Upper lobe of right lung (tissue), 1 donor: Measurements from ENCODE around the gene VSX1. TPM values are rescaled to one million over a fixed set of nuclear protein-coding genes. Genes with fewer than 3 reads are reported as not detected.

Experiments
- ATAC-seq: fragments of 200-7000 bp; cut with Tn5 transposase; one replicate; pipeline ENCODE4 v1.9.1; 2020; ENCODE audit warnings: mild to moderate bottlenecking, moderate library complexity
- DNase-seq: peaks from one replicate; pipeline ENCODE4 v3.0.0-alpha.2; 2020
- H3K27ac ChIP-seq: fragments of 200-600 bp; one replicate; pipeline ENCODE4 v1.8.0; 2022
- H3K27me3 ChIP-seq: fragments of 200-600 bp; one replicate; pipeline ENCODE4 v1.8.0; 2022; ENCODE audit warnings: mild to moderate bottlenecking
- H3K36me3 ChIP-seq: fragments of 200-600 bp; one replicate; pipeline ENCODE4 v1.8.0; 2022
- H3K4me1 ChIP-seq: fragments of 200-600 bp; one replicate; pipeline ENCODE4 v1.8.0; 2022
- H3K4me3 ChIP-seq: fragments of 200-600 bp; one replicate; pipeline ENCODE4 v1.8.0; 2022; ENCODE audit warnings: mild to moderate bottlenecking
- H3K9me3 ChIP-seq: fragments of 200-600 bp; one replicate; pipeline ENCODE4 v1.8.0; 2022
- CTCF ChIP-seq: fragments of 200-600 bp; IDR thresholded peaks from one replicate; pipeline ENCODE4 v1.8.0; 2022; ENCODE audit warnings: antibody characterized with exemption
- intact Hi-C: fragments of 100-400 bp; cut with DNase I; formaldehyde crosslinking; loops from one replicate; pipeline ENCODE4 v1.11.0; 2022
- total RNA-seq: library from RNA; stranded (reverse); fragmentation: NEBNext Ultra II Directional; extraction: Animal tissue kit (Norgen Biotek cat#: 25700); gene quantifications from one replicate; pipeline ENCODE4 v1.2.1, GENCODE V29; 2021
- donor health status: DM: no; HTN: yes; CAD: no; lungs with severe emphysema.

The VSX1 gene
- total RNA-seq, 1 donor from 2014 or later: not detected

GRCh38 chr20:25064561-25065071, 17.3 kb downstream of the VSX1 start:
- no peaks in the 10 kb centered on the region for H3K36me3 ChIP-seq
- ATAC-seq (no peak), DNase-seq (peak; percentile 26)
- no peak overlapping the region for H3K27ac ChIP-seq
- intact Hi-C loops: loop anchor here (5.0 to 10.0 kb wide), 2 partner anchors 67 to 340 kb away; partner anchors contain the start of gene GINS1
- no peak overlapping the region for H3K4me3 ChIP-seq
- no peak for TF ChIP-seq CTCF
- peaks cover 10% of the 10 kb centered on the region for H3K27me3 ChIP-seq
- no peaks in the 10 kb centered on the region for H3K9me3 ChIP-seq
- H3K4me1 ChIP-seq: no peaks in the 10 kb centered on the region

- Histone ChIP-seq H3K27me3 (peaks cover 6% of the 10 kb centered on the region), H3K4me1 (peaks cover 4% of the 10 kb centered on the region), H3K36me3 (no peaks in the 10 kb centered on the region), H3K9me3 (no peaks in the 10 kb centered on the region), H3K27ac (no peak overlapping the region), H3K4me3 (no peak overlapping the region)
- DNase-seq (peak; percentile 41), ATAC-seq (no peak)
- TF ChIP-seq CTCF: no peak
- intact Hi-C loops: loop anchor here (5.0 to 10.0 kb wide), 2 partner anchors 67 to 341 kb away; partner anchors contain the start of gene GINS1
Observed at GRCh38 chr20:25063981-25064380, 18.0 kb downstream of the VSX1 start.

- TF ChIP-seq CTCF: no peak
- Histone ChIP-seq H3K27ac (no peak overlapping the region), H3K27me3 (peaks cover 6% of the 10 kb centered on the region), H3K9me3 (no peaks in the 10 kb centered on the region), H3K36me3 (no peaks in the 10 kb centered on the region), H3K4me1 (peaks cover 8% of the 10 kb centered on the region), H3K4me3 (no peak overlapping the region)
- no peak for ATAC-seq
- DNase-seq: peak; percentile 51
- intact Hi-C loops: loop anchor here (5.0 to 10.0 kb wide), 2 partner anchors 66 to 341 kb away; partner anchors contain the start of gene GINS1
Observed at GRCh38 chr20:25063546-25063945, 18.4 kb downstream of the VSX1 start.

GRCh38 chr20:25062841-25063240, 19.1 kb downstream of the VSX1 start:
- no peaks in the 10 kb centered on the region for H3K9me3 ChIP-seq
- DNase-seq: no peak
- intact Hi-C loops: loop anchor here (5.0 to 10.0 kb wide), 2 partner anchors 66 to 342 kb away; partner anchors contain the start of gene GINS1
- H3K4me1 ChIP-seq: peaks cover 8% of the 10 kb centered on the region
- H3K4me3 ChIP-seq: no peak overlapping the region
- peaks cover 1% of the 10 kb centered on the region for H3K27me3 ChIP-seq
- no peak for TF ChIP-seq CTCF
- no peak overlapping the region for H3K27ac ChIP-seq
- H3K36me3 ChIP-seq: no peaks in the 10 kb centered on the region
- ATAC-seq: no peak

GRCh38 chr20:25061821-25062530, 20.0 kb downstream of the VSX1 start:
- H3K4me3 ChIP-seq: no peak overlapping the region
- H3K27ac ChIP-seq: no peak overlapping the region
- DNase-seq (peak; percentile 37), ATAC-seq (no peak)
- H3K27me3 ChIP-seq: no peaks in the 10 kb centered on the region
- intact Hi-C loops: loop anchor here (5.0 to 10.0 kb wide), 2 partner anchors 65 to 343 kb away; partner anchors contain the start of gene GINS1
- no peak for TF ChIP-seq CTCF
- H3K9me3 ChIP-seq: no peaks in the 10 kb centered on the region
- peaks cover 8% of the 10 kb centered on the region for H3K4me1 ChIP-seq
- no peaks in the 10 kb centered on the region for H3K36me3 ChIP-seq
